SU-DHL-6 (cell line): ENCODE data around the gene CRIM1.

ENCODE experiments used
- H2AFZ ChIP-seq: fragments of 200-600 bp; sonication (generic); 2 replicates; pipeline ENCODE4 v1.6.1; 2014; ENCODE audit warnings: low read depth, mild to moderate bottlenecking, moderate library complexity, mixed read lengths, antibody characterized with exemption, low read length; ENCODE audit not compliant: severe bottlenecking
- H3F3A ChIP-seq: fragments of 200-600 bp; shearing (Covaris generic); 2 replicates; pipeline ENCODE4 v1.6.0; 2016; ENCODE audit warnings: antibody characterized with exemption, mild to moderate bottlenecking; ENCODE audit not compliant: insufficient read depth
- H3K27ac ChIP-seq: fragments of 200-600 bp; sonication (generic); 2 replicates; pipeline ENCODE4 v1.5.1; 2016; ENCODE audit warnings: low read depth, mild to moderate bottlenecking, low read length, moderate library complexity, mixed read lengths
- H3K27me3 ChIP-seq: fragments of 200-600 bp; sonication (generic), shearing (Covaris generic); 2 replicates; pipeline ENCODE4 v1.6.0; 2014; ENCODE audit warnings: mild to moderate bottlenecking, low read length
- H3K36me3 ChIP-seq: fragments of 200-600 bp; sonication (generic); 2 replicates; pipeline ENCODE4 v1.6.1; 2014; ENCODE audit warnings: mild to moderate bottlenecking, low read length, mixed read lengths
- H3K4me2 ChIP-seq: fragments of 300-600, 200-600 bp; shearing (Covaris generic), sonication (generic); 2 replicates; pipeline ENCODE4 v1.6.0; 2014; ENCODE audit warnings: low read length, low read depth, mild to moderate bottlenecking; ENCODE audit not compliant: poor library complexity, severe bottlenecking
- H3K4me3 ChIP-seq: fragments of 200-600 bp; sonication (generic); 2 replicates; pipeline ENCODE4 v1.5.1; 2014; ENCODE audit warnings: antibody characterized with exemption, low read length, mild to moderate bottlenecking, mixed read lengths; ENCODE audit not compliant: insufficient read depth, poor library complexity, severe bottlenecking
- H3K79me2 ChIP-seq: fragments of 200-600 bp; sonication (generic); 2 replicates; pipeline ENCODE4 v1.6.1; 2014; ENCODE audit warnings: mild to moderate bottlenecking, low read length, moderate library complexity; ENCODE audit not compliant: insufficient read depth
- H3K9ac ChIP-seq: fragments of 200-600 bp; sonication (generic); 2 replicates; pipeline ENCODE4 v1.7.0; 2014; ENCODE audit warnings: mild to moderate bottlenecking, low read length
- H3K9me2 ChIP-seq: fragments of 200-600 bp; sonication (generic); replicated peaks from 2 replicates; pipeline ENCODE4 v1.6.1; 2014; ENCODE audit warnings: low read length; ENCODE audit not compliant: insufficient read depth
- H3K9me3 ChIP-seq: fragments of 200-600 bp; sonication (generic); 2 replicates; pipeline ENCODE4 v1.6.1; 2014; ENCODE audit warnings: low read length, mixed read lengths; ENCODE audit not compliant: insufficient read depth
- H4K20me1 ChIP-seq: fragments of 200-600 bp; sonication (generic); 2 replicates; pipeline ENCODE4 v1.6.1; 2014; ENCODE audit warnings: low read depth, mild to moderate bottlenecking, antibody characterized with exemption, low read length, moderate library complexity, mixed read lengths
- CTCF ChIP-seq: fragments of 200-600 bp; sonication (generic); IDR thresholded peaks from one replicate; pipeline ENCODE4 v1.5.1; 2017; ENCODE audit warnings: antibody characterized with exemption, mild to moderate bottlenecking, low read length, moderate library complexity; ENCODE audit not compliant: insufficient read depth, poor library complexity, severe bottlenecking
- EZH2phosphoT487 ChIP-seq: fragments of 200-600 bp; sonication (generic), shearing (Covaris generic); conservative IDR thresholded peaks from 2 replicates; pipeline ENCODE4 v1.6.1; 2018; ENCODE audit warnings: mild to moderate bottlenecking, antibody characterized with exemption, low read length, moderate library complexity, mixed read lengths

The CRIM1 gene

GRCh38 chr2:36525245-36525644, 169.7 kb downstream of the CRIM1 start:
- H2AFZ ChIP-seq = no peak overlapping the region
- H3K27ac ChIP-seq = no peak overlapping the region
- H3K9ac ChIP-seq = no peak overlapping the region
- H3K36me3 ChIP-seq = no peaks in the 10 kb centered on the region
- H4K20me1 ChIP-seq = no peaks in the 10 kb centered on the region
- no peaks in the 10 kb centered on the region for H3K9me3 ChIP-seq
- no peaks in the 10 kb centered on the region for H3F3A ChIP-seq
- no peaks in the 10 kb centered on the region for H3K9me2 ChIP-seq
- H3K4me2 ChIP-seq = no peak overlapping the region
- no peaks in the 10 kb centered on the region for H3K79me2 ChIP-seq
- no peak for TF ChIP-seq EZH2phosphoT487
- TF ChIP-seq CTCF = no peak
- H3K4me3 ChIP-seq = no peak overlapping the region
- no peaks in the 10 kb centered on the region for H3K27me3 ChIP-seq

GRCh38 chr2:36526226-36526625, 170.6 kb downstream of the CRIM1 start:
- TF ChIP-seq EZH2phosphoT487 (no peak), CTCF (no peak)
- Histone ChIP-seq H3K9ac (no peak overlapping the region), H3K27ac (no peak overlapping the region), H3K27me3 (no peaks in the 10 kb centered on the region), H2AFZ (no peak overlapping the region), H4K20me1 (no peaks in the 10 kb centered on the region), H3F3A (no peaks in the 10 kb centered on the region), H3K4me2 (no peak overlapping the region), H3K79me2 (no peaks in the 10 kb centered on the region), H3K4me3 (no peak overlapping the region), H3K36me3 (no peaks in the 10 kb centered on the region), H3K9me2 (no peaks in the 10 kb centered on the region), H3K9me3 (no peaks in the 10 kb centered on the region)

- no peak overlapping the region for H3K27ac ChIP-seq
- H3K9me3 ChIP-seq = no peaks in the 10 kb centered on the region
- H3K9me2 ChIP-seq = no peaks in the 10 kb centered on the region
- no peak overlapping the region for H3K4me2 ChIP-seq
- no peaks in the 10 kb centered on the region for H3K79me2 ChIP-seq
- TF ChIP-seq EZH2phosphoT487 (no peak), CTCF (no peak)
- H3K27me3 ChIP-seq = no peaks in the 10 kb centered on the region
- H4K20me1 ChIP-seq = no peaks in the 10 kb centered on the region
- no peak overlapping the region for H3K4me3 ChIP-seq
- no peaks in the 10 kb centered on the region for H3K36me3 ChIP-seq
- no peak overlapping the region for H3K9ac ChIP-seq
- no peak overlapping the region for H2AFZ ChIP-seq
- no peaks in the 10 kb centered on the region for H3F3A ChIP-seq
Measured at GRCh38 chr2:36528274-36528673, 172.7 kb downstream of the CRIM1 start.
